ENCODE results near the gene ALS2CL. TPM values are rescaled to one million over a fixed set of nuclear protein-coding genes. Genes with fewer than 3 reads are reported as not detected.

Gene ALS2CL
- total RNA-seq, 1 experiment from 2014 or later, result 4.9 TPM

DNA sequence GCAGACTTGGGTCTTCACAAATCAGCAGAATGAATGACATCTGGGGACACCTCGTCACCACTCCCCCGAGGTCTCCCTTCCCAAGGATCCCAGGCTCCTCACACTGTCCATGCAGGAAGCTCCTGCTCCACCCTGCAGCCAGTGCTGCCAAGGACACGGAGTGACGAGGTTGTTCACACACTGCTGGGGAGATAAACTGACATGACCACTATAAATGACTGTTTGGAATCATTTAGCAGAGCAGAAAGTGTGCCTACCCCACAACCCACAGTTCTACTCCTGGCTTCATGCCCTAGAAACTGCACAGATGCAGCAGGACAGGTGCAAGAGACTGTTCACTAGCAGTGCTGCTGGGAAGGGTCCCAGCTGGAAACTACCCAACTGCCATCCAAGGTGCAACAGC is 43.9 kb upstream of the ALS2CL start:
- no peaks in the 10 kb centered on the region for H3K23me2 ChIP-seq (ENCODE audit: insufficient read length, low read depth, low read length, poor library complexity, severe bottlenecking)
- H4K8ac ChIP-seq (replicated peaks; ENCODE audit: insufficient read length, low read depth, low read length), result no peak overlapping the region
- H3K4me2 ChIP-seq (ENCODE audit: insufficient read depth, insufficient read length, low read length), result no peak overlapping the region
- DNase-seq, result no peak
- H2BK120ac ChIP-seq (ENCODE audit: low read depth, low read length, poor library complexity, severe bottlenecking), result no peak overlapping the region
- H4K20me1 ChIP-seq (ENCODE audit: control insufficient read depth, insufficient read depth, insufficient read length), result no peaks in the 10 kb centered on the region
- no peak overlapping the region for H2BK15ac ChIP-seq (ENCODE audit: low read depth, low read length)
- no peak overlapping the region for H3K14ac ChIP-seq (ENCODE audit: insufficient read depth, low read length)
- H3K9me3 ChIP-seq (ENCODE audit: control insufficient read depth, low read depth, low read length), result no peaks in the 10 kb centered on the region
- Mint-ChIP-seq H3K27me3 (ENCODE audit: low read depth) (peaks cover 4% of the 10 kb centered on the region), H3K36me3 (ENCODE audit: insufficient read depth in 1 of 3, low read depth in 3 of 3) (no peaks in the 10 kb centered on the region; a peak in 1 of 7 replicates), H3K4me1 (no peaks in the 10 kb centered on the region), H3K27ac (peak overlapping the region in 1 of 3 experiments; percentile 67; a peak in 1 of 7 replicates), H3K4me3 (no peak overlapping the region), H3K9me3 (no peaks in the 10 kb centered on the region)
- H2AK5ac ChIP-seq (ENCODE audit: insufficient read length, low read length), result no peak overlapping the region
- H3K4ac ChIP-seq (ENCODE audit: low read depth, low read length), result no peak overlapping the region
- H2AFZ ChIP-seq (ENCODE audit: low read length), result no peak overlapping the region
- H3K27me3 ChIP-seq (ENCODE audit: insufficient read depth, low read length), result no peaks in the 10 kb centered on the region
- H4K5ac ChIP-seq (ENCODE audit: insufficient read length, low read depth, low read length), result no peak overlapping the region
- H3T11ph ChIP-seq (ENCODE audit: low read length), result no peak overlapping the region
- H3K56ac ChIP-seq (ENCODE audit: insufficient read length, low read depth, low read length), result no peak overlapping the region
- H3K4me1 ChIP-seq (ENCODE audit: insufficient read depth, low read length), result no peaks in the 10 kb centered on the region
- no peak overlapping the region for H3K23ac ChIP-seq (ENCODE audit: insufficient read length, low read depth, low read length)
- H3K9ac ChIP-seq (ENCODE audit: extremely low read depth, insufficient read length, low read length), result no peak overlapping the region
- H2BK12ac ChIP-seq (ENCODE audit: insufficient read length, low read depth, low read length), result no peak overlapping the region
- no CpG with 5 or more reads among the region's 4 CpGs for WGBS (ENCODE audit: extremely low coverage, insufficient read length, low lambda C conversion rate)
- H3K79me1 ChIP-seq (ENCODE audit: insufficient read depth, low read depth, low read length, poor library complexity, severe bottlenecking), result no peaks in the 10 kb centered on the region
- no peak overlapping the region for H2BK5ac ChIP-seq (ENCODE audit: insufficient read length, low read length)
- H4K91ac ChIP-seq (ENCODE audit: insufficient read length, low read depth, low read length), result no peak overlapping the region
- H3K18ac ChIP-seq (ENCODE audit: insufficient read length, low read depth, low read length), result no peak overlapping the region
- H2BK20ac ChIP-seq (ENCODE audit: low read depth, low read length, poor library complexity, severe bottlenecking), result no peak overlapping the region
- H3K79me2 ChIP-seq (ENCODE audit: insufficient read depth, low read length), result no peaks in the 10 kb centered on the region
- TF ChIP-seq, protein P1, sequence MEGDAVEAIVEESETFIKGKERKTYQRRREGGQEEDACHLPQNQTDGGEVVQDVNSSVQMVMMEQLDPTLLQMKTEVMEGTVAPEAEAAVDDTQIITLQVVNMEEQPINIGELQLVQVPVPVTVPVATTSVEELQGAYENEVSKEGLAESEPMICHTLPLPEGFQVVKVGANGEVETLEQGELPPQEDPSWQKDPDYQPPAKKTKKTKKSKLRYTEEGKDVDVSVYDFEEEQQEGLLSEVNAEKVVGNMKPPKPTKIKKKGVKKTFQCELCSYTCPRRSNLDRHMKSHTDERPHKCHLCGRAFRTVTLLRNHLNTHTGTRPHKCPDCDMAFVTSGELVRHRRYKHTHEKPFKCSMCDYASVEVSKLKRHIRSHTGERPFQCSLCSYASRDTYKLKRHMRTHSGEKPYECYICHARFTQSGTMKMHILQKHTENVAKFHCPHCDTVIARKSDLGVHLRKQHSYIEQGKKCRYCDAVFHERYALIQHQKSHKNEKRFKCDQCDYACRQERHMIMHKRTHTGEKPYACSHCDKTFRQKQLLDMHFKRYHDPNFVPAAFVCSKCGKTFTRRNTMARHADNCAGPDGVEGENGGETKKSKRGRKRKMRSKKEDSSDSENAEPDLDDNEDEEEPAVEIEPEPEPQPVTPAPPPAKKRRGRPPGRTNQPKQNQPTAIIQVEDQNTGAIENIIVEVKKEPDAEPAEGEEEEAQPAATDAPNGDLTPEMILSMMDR (conservative IDR thresholded peaks at IDR 0.05), result no peak
- H3K27ac ChIP-seq (ENCODE audit: insufficient read length, low read depth, low read length), result no peak overlapping the region
